Sigmoid colon (tissue), 4 donors: Measurements from ENCODE around the gene ATXN1.

Source experiments
- CTCF ChIP-seq, 4 experiments: fragments of 450-650 bp in 3 of 4; fragments of 200-600 bp in 1 of 4; IDR thresholded peaks; one replicate each; pipeline ENCODE4 v1.5.1; 2016 to 2019; ENCODE audit warnings: antibody characterized with exemption in 4 of 4, mild to moderate bottlenecking in 3 of 4, moderate library complexity in 2 of 4
- POLR2A ChIP-seq, 2 donors: fragments of 450-650 bp; IDR thresholded peaks; one replicate each; pipeline ENCODE4 v1.6.1; 2016; ENCODE audit warnings: antibody characterized with exemption in 2 of 2, mild to moderate bottlenecking in 2 of 2, moderate library complexity in 2 of 2
- POLR2AphosphoS5 ChIP-seq, 4 donors: sonication (generic); formaldehyde crosslinking; IDR thresholded peaks; one replicate each; pipeline ENCODE4 v1.6.1; 2017; ENCODE audit warnings: antibody characterized with exemption in 4 of 4

GRCh38 chr6:16319813-16320532 lies 441.3 kb downstream of the ATXN1 start:
- no peak for TF ChIP-seq CTCF (IDR thresholded peaks at IDR 0.05)
- TF ChIP-seq POLR2A (IDR thresholded peaks at IDR 0.05): no peak
- peak in 3 of 4 donors; percentile 12 to 79 (median 34) for TF ChIP-seq POLR2AphosphoS5 (IDR thresholded peaks at IDR 0.05)
